Measurements from ENCODE around the gene CCDC93.

GRCh38 chr2:118059919-118060478 lies 46.1 kb upstream of the CCDC93 start:
- TF ChIP-seq POLR2A (IDR thresholded peaks at IDR 0.05): no peak
- no peak for TF ChIP-seq CTCF (IDR thresholded peaks at IDR 0.05)

All from ovary (tissue), 3 donors.